Natural killer cell treated with Interleukin-12 subunit alpha and Interleukin-12 subunit beta and Interleukin-15 and Interleukin-18, amount 100 ng/mL, for 72 hours (primary cell): ENCODE results near the gene RHOXF2B. TPM values are rescaled to one million over a fixed set of nuclear protein-coding genes. Genes with fewer than 3 reads are reported as not detected.
A peak's percentile ranks its signal among the peaks of the same experiment; 100 is the strongest.
"Not testable (repeated sequence)": the region's sequence is repeated elsewhere in the genome, so short reads cannot be mapped to it uniquely, and the experiment has no call there.

Source experiments
- ATAC-seq, 2 donors: fragments of 150-1000 bp; cut with Tn5 transposase in 1 of 2; sonication (Bioruptor Pico), chemical (Tn5 transposase) in 1 of 2; 2 replicates each; pipeline ENCODE4 v1.10.0; 2021
- DNase-seq: peaks from one replicate; pipeline ENCODE4 v3.0.0; 2022; ENCODE audit warnings: low spot score
- H3K27ac Mint-ChIP-seq, 2 donors: 1 replicate in 1 of 2; 2 replicates in 1 of 2; pipeline ENCODE4 v1.8.0; 2022; ENCODE audit warnings: mixed read lengths in 2 of 2, mild to moderate bottlenecking in 1 of 2, moderate library complexity in 1 of 2
- H3K27me3 Mint-ChIP-seq, 2 donors: 1 replicate in 1 of 2; 2 replicates in 1 of 2; pipeline ENCODE4 v1.8.0; 2022; ENCODE audit warnings: mixed read lengths in 2 of 2
- H3K36me3 Mint-ChIP-seq: one replicate; pipeline ENCODE4 v1.8.0; 2022; ENCODE audit warnings: mixed read lengths
- H3K4me1 Mint-ChIP-seq, 2 donors: 1 replicate in 1 of 2; 2 replicates in 1 of 2; pipeline ENCODE4 v1.8.0; 2022; ENCODE audit warnings: low read depth in 2 of 2, mixed read lengths in 2 of 2, mild to moderate bottlenecking in 1 of 2
- H3K4me3 Mint-ChIP-seq: one replicate; pipeline ENCODE4 v1.8.0; 2022; ENCODE audit warnings: mixed read lengths
- H3K9me3 Mint-ChIP-seq: 2 replicates; pipeline ENCODE4 v1.8.0; 2022; ENCODE audit warnings: mixed read lengths
- total RNA-seq, 2 donors: library from RNA; stranded (reverse); gene quantifications; one replicate each; pipeline ENCODE4 v1.2.3, GENCODE V29; 2022

Gene RHOXF2B
- total RNA-seq = not detected

DNA sequence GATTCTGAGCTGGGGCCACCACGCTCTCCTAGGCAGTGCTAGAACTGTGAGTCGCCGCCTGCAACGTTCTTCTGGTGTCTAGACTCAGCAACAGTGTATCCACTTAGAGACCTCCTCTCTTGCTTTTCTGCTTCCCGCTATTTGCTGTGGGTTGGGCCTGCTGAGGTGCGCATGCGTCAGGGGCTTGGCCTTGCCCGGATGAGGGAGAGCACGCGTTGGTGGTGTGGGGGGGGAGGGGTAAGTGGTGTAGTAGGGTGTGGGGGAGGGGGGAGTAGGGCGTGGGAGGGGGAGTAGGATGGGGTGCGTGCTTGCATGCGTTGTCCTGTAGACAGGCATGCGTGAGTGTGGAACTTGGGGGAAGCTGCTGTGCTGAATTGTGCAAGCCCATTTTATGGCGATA lies at the start of gene RHOXF2B:
RHOXF2B (minus strand) TSS at position 101 of the 400 bp plus-strand sequence. CDS start 138 bp downstream, outside the sequence.
- not testable (repeated sequence) for H3K27me3 Mint-ChIP-seq, H3K36me3 Mint-ChIP-seq, H3K4me1 Mint-ChIP-seq, H3K4me3 Mint-ChIP-seq, H3K9me3 Mint-ChIP-seq, ATAC-seq, H3K27ac Mint-ChIP-seq, DNase-seq

DNA sequence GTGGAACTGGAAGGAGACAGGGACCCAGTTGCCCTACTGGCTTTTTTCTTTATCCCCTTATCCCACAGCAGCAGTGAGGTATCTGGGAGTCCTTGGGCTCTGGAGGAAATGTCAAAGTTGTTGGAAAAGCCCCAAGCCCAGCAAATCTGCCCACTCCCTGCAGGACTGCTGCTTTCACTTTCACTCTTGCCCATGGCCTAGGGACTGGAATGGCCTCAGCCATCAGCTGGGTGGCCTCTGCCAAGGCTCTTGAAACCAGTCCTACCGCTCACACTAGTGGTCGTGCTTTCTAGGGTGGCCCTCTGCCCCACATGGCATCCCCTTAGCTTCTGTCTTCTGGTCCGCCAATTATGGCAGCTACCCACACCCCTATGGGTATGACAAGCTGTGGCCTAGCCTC lies 48.0 kb upstream of the RHOXF2B start:
- H3K4me3 Mint-ChIP-seq = peak overlapping the region; percentile 45
- peak in 1 of 2 donors; percentile 72 for ATAC-seq
- no peaks in the 10 kb centered on the region for H3K9me3 Mint-ChIP-seq
- peaks cover 0 to 9% of the 10 kb centered on the region in 2 donors for H3K4me1 Mint-ChIP-seq
- no peak overlapping the region for H3K27ac Mint-ChIP-seq
- no peaks in the 10 kb centered on the region for H3K36me3 Mint-ChIP-seq
- H3K27me3 Mint-ChIP-seq = peaks cover 0 to 2% of the 10 kb centered on the region in 2 donors
- DNase-seq = no peak

DNA sequence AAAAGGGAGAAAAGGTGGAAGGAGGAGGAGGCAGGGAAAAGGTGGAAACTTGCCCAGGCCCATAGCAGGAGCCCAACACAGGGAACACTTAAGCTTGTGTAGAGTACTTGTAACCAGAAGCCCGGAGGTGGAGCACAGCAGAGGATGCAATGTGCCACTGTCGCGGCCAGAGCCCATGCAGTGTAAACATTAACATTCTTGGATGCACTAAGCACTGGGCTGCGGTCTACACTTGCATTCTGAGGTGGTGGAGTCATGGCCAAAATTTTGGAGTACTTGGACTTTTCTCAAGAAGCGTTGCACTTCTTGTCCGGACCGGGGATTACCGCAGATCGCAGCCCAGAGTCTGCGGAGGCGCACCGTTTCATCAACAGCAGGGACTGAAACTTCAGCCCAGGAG lies 42.7 kb upstream of the RHOXF2B start:
- Mint-ChIP-seq H3K27ac (no peak overlapping the region), H3K4me3 (no peak overlapping the region), H3K36me3 (no peaks in the 10 kb centered on the region), H3K4me1 (peaks cover 0 to 3% of the 10 kb centered on the region in 2 donors), H3K9me3 (no peaks in the 10 kb centered on the region), H3K27me3 (peaks cover 0 to 2% of the 10 kb centered on the region in 2 donors)
- DNase-seq (no peak), ATAC-seq (peak in 1 of 2 donors; percentile 45)

DNA sequence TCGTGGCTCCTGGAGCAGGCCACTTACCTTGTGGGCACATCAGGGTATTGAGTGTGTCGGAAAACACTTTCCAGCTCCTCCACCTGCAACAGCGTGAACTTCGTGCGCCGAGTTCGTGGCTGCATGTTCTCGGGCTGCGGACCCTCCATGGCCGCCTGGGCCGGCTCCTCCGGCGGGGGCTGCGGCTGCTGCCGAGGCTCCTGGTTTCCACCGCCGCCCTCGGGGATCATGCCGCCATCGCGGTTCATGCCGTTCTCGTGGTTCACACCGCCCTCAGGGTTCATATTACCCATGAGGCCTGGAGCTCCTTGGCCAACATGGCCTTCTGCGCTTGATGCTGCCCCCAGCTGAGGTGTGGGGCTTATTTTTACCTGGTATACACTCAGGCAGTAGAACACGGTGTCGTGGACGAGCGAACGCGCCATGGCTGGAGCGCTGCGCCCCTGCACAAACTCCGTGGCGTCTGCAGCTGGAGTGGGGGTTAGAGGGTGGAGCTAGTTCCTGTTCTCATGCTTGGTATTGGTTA lies 38.0 kb upstream of the RHOXF2B start, which contains the start of gene RHOXF1:
RHOXF1 (minus strand) TSS at position 476 of the 526 bp plus-strand sequence; CDS start at position 425, 51 bp downstream.
- Mint-ChIP-seq H3K4me3 (no peak within 1 kb of the TSS), H3K4me1 (no peaks in the 10 kb centered on the region), H3K27ac (no peak within 1 kb of the TSS), H3K9me3 (no peaks in the 10 kb centered on the region), H3K27me3 (peaks cover 0 to 3% of the 10 kb centered on the region in 2 donors), H3K36me3 (no peaks in the 10 kb centered on the region)
- ATAC-seq = no peak
- no peak for DNase-seq

DNA sequence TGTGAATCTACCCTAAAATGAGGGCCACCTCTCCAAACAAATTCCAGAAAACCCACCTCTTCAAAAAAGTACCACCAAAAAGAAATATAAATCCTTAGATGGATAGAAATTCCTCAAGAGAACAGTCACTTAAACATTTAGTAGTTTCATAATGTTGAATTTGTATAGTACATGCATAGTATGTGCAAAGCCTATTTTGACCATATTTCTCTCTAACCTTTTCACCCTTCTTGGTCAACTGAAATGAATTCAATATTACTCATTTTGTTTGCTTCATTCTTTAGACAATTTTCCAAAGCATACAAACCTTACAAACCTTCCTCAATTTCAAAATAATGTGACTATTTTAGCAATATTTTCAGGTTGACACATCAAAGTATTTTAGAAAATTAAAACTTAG lies 34.1 kb upstream of the RHOXF2B start:
- H3K4me1 Mint-ChIP-seq = no peaks in the 10 kb centered on the region
- no peak overlapping the region for H3K27ac Mint-ChIP-seq
- H3K4me3 Mint-ChIP-seq = no peak overlapping the region
- no peaks in the 10 kb centered on the region for H3K9me3 Mint-ChIP-seq
- peaks cover 0 to 3% of the 10 kb centered on the region in 2 donors for H3K27me3 Mint-ChIP-seq
- DNase-seq (no peak), ATAC-seq (no peak)
- H3K36me3 Mint-ChIP-seq = no peaks in the 10 kb centered on the region

DNA sequence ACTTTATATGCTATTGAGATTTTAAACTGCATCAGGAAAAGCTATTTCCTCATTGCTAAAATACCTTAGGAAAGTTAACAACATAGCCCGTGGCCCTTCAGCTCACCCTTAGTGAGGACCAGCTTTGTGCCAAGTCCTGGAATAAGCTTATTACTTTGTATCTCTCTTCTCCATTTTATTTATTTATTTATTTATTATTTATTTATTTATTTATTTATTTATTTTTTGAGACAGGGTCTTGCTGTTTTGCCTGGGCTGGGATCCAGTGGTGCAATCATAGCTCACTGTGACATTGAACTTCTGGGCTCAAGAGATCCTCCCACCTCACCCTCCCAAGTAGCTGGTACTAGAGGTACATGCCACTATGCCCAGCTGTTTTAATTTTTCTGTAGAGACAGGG lies 31.9 kb upstream of the RHOXF2B start:
- Mint-ChIP-seq H3K36me3 (no peaks in the 10 kb centered on the region), H3K9me3 (no peaks in the 10 kb centered on the region), H3K27me3 (peaks cover 0 to 3% of the 10 kb centered on the region in 2 donors), H3K4me1 (no peaks in the 10 kb centered on the region), H3K4me3 (no peak overlapping the region), H3K27ac (no peak overlapping the region)
- ATAC-seq (no peak), DNase-seq (no peak)

DNA sequence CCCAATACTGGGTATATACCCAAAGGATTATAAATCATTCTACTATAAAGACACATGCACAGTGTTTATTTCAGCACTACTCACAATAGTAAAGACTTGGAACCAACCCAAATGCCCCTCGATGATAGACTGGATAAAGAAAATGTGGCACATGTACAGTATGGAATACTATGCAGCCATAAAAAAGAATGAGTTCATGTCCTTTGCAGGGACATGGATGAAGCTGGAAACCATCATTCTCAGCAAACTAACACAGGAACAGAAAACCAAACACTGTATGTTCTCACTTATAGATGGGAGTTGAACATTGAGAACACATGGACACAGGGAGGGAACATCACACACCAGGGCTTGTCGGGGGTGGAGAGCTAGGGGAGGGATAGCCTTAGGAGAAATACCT lies 27.2 kb upstream of the RHOXF2B start:
- not testable (repeated sequence) for H3K9me3 Mint-ChIP-seq, H3K27ac Mint-ChIP-seq, H3K36me3 Mint-ChIP-seq, H3K4me3 Mint-ChIP-seq, H3K4me1 Mint-ChIP-seq, ATAC-seq, H3K27me3 Mint-ChIP-seq, DNase-seq

DNA sequence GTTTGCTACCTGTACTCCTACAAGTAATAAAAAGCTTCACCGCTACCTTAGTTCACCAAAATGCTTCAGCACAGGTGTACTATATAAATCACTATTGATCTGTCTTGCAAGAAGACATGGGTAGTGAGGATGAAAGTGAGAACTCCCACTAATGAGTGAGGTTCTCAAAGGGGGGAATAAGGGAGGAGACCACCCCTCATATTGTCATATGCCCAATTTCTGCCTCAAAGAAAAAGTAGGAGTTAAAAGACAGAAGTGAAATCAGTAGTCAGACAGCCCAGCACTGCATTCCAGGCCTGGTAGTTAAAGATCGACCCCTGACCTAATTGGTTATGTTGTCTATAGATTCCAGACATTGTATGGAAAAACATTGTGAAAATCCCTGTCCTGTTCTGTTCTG lies 23.6 kb upstream of the RHOXF2B start:
- H3K4me3 Mint-ChIP-seq, ATAC-seq, H3K27me3 Mint-ChIP-seq, H3K4me1 Mint-ChIP-seq, DNase-seq, H3K36me3 Mint-ChIP-seq, H3K9me3 Mint-ChIP-seq, H3K27ac Mint-ChIP-seq: not testable (repeated sequence)

DNA sequence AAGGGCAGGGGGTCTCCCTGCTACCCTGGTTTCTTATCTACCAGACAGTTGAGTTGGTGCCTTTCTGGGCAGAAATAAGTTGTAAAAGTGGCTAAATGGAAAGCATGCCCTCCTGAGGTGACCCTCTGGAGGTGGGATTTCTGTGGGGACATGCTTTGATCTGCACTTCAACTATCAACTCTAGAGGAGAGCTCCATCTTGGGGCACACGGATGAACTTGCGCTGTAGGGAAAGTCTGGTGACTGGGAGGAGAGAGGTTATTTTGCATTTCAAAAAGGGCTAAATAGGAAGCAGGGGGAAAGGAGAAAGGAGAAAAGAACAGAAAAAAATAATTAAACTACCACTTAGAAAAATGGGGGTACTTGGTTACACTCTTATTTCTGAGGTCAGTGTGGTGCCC lies 12.7 kb upstream of the RHOXF2B start:
- ATAC-seq = no peak
- no peak for DNase-seq
- Mint-ChIP-seq H3K36me3 (no peaks in the 10 kb centered on the region), H3K27me3 (peaks cover 0 to 15% of the 10 kb centered on the region in 2 donors), H3K4me3 (no peak overlapping the region), H3K27ac (no peak overlapping the region), H3K9me3 (no peaks in the 10 kb centered on the region), H3K4me1 (peaks cover 0 to 3% of the 10 kb centered on the region in 2 donors)

DNA sequence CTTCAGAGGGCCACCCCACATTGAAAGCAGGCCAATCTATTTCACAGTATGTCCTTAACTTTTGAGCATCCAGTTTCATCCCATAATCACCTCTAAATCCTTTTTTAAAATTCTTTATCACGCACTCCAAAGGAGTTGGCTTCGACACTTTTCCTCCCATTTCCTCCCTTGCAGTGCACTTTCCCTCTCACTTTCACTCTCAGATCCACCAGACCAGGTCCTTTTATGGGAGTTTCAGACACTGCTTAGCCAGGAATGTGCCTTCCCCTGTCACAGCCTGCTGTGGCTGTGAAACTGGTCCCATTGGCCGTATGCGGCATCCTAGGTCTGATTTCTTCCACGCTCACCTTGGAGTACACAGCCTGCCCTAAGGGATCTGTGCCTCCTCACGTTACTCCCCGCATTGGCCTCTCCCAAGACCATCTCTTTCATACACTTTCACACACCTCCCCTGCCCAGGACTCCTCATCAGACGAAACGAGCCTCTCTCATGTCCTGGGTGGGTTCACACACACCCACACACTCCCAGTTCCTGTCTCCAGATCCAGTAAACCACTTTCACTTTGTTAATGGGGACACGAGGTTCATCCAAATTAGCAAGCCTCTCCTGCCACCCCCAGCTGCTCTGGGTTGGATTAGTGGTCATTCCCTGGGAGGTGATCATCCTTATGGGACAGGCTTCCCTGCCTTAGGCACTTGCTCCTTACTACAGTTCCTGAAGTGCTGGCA lies 10.0 kb upstream of the RHOXF2B start:
- DNase-seq (no peak), ATAC-seq (no peak)
- no peak overlapping the region for H3K27ac Mint-ChIP-seq
- no peaks in the 10 kb centered on the region for H3K36me3 Mint-ChIP-seq
- no peak overlapping the region for H3K4me3 Mint-ChIP-seq
- peaks cover 0 to 13% of the 10 kb centered on the region in 2 donors for H3K27me3 Mint-ChIP-seq
- peaks cover 0 to 3% of the 10 kb centered on the region in 2 donors for H3K4me1 Mint-ChIP-seq
- H3K9me3 Mint-ChIP-seq = no peaks in the 10 kb centered on the region

DNA sequence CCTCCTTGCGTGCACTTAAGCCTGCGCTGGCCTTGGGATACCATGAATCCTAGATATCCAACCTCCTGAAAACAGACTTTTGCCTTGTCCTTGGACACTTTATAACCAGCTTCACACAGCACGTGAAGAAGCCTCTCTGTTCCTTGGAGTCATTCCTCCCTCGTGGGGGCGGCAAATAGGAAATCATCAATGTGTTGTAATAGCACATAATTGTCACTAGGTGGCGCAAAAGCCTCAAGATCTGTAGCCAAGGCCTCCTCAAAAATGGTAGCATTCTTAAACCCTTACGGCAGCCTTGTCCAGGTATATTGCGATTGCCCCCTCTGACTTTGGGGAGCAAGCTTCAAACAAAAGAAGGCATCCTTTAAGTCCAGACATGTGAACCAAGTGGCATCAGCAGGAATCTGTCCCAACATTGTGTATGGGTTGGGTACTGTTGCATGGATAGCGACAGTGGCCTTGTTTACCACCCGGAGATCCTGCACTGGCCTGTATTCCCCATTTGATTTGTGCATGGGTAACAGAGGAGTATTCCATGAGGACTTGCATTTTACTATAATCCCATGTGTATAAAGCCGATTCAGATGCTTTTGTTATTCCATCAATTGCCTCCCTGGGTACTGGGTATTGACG lies 8.2 kb upstream of the RHOXF2B start:
- ATAC-seq = peak in 1 of 2 donors; percentile 61
- not testable (repeated sequence) for H3K36me3 Mint-ChIP-seq, H3K9me3 Mint-ChIP-seq, H3K27ac Mint-ChIP-seq, DNase-seq, H3K4me1 Mint-ChIP-seq, H3K4me3 Mint-ChIP-seq
- peaks cover 0 to 13% of the 10 kb centered on the region in 2 donors for H3K27me3 Mint-ChIP-seq

DNA sequence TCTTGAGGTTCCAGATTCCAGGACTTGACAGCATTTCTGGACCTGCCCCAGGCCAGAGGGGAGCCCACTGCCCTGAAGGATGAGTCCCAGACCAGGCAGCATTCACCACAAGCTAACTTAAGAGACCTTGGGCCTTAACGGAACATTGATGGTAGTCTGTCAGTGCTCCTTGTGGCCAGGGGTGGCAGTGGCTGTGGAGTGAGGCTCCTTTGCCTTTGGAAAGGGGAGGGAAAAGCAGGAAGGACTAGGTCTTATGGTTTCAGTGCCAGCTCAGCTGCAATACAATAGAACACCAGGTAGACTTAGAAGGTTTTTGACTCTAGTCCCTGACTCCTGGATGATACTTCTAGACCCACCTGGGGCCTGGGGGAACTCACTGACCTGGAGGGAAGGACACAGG lies 11.3 kb downstream of the RHOXF2B start:
- not testable (repeated sequence) for DNase-seq, H3K36me3 Mint-ChIP-seq, H3K27ac Mint-ChIP-seq, H3K4me3 Mint-ChIP-seq, H3K4me1 Mint-ChIP-seq, ATAC-seq, H3K27me3 Mint-ChIP-seq, H3K9me3 Mint-ChIP-seq

DNA sequence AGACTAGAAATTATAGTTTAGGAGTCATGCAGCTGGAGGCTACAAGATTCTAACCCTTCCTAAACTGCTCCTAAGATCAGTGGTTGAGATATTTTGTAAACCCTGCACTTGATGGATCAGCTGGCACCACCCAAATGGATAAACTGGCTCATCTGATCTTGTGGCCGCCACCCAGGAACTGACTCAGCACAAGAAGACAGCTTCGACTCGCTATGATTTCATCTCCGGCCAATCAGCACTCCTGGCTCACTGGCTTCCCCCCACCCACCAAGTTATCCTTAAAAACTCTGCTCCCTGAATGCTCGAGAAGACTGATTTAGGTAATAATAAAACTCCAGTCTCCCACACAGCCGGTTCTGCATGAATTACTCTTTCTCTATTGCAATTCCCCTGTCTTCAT lies 34.8 kb downstream of the RHOXF2B start:
- not testable (repeated sequence) for H3K27ac Mint-ChIP-seq, H3K9me3 Mint-ChIP-seq, H3K4me3 Mint-ChIP-seq, H3K4me1 Mint-ChIP-seq, DNase-seq, H3K27me3 Mint-ChIP-seq, H3K36me3 Mint-ChIP-seq, ATAC-seq

DNA sequence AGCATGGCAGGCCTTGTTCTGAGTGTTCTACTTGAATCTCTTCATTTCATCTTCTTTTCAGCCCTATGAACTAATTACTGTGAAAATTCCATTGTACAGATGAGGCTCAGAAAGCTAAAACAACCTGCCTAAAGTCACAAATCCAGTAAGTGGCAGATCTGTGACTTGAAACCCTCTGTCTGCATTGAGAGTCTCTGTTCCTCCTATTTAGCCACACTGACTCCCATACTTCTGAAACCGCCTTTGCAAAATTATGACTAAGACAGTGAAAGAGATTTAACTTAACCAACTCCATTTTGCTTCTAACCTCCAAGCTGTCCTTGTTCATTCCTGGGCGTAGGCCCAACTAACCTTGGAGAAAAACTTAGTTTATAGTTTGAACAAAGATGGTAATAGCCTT lies 35.2 kb downstream of the RHOXF2B start:
- H3K36me3 Mint-ChIP-seq, H3K4me1 Mint-ChIP-seq, H3K9me3 Mint-ChIP-seq, H3K4me3 Mint-ChIP-seq, H3K27me3 Mint-ChIP-seq, DNase-seq, H3K27ac Mint-ChIP-seq, ATAC-seq: not testable (repeated sequence)
